ENCODE results near the gene GRXCR2. TPM values are rescaled to one million over a fixed set of nuclear protein-coding genes. Genes with fewer than 3 reads are reported as not detected.
A peak's percentile ranks its signal among the peaks of the same experiment; 100 is the strongest.

Gene GRXCR2
- total RNA-seq, 1 donor, result 0.09 TPM

- DNase-seq (ENCODE audit: low read depth), result peak; percentile 88
- TF ChIP-seq CTCF (IDR thresholded peaks at IDR 0.05; ENCODE audit: insufficient read depth, low read length), result no peak
- no peak overlapping the region for H3K4me3 ChIP-seq (ENCODE audit: low read depth, low read length)
Observed at GRCh38 chr5:145830594-145830993, 42.2 kb downstream of the GRXCR2 start.

- H3K4me3 ChIP-seq (ENCODE audit: low read depth, low read length), result no peak overlapping the region
- DNase-seq (ENCODE audit: low read depth), result no peak
- TF ChIP-seq CTCF (IDR thresholded peaks at IDR 0.05; ENCODE audit: insufficient read depth, low read length), result no peak
Observed at GRCh38 chr5:145829708-145830361, 43.0 kb downstream of the GRXCR2 start.

- TF ChIP-seq CTCF (IDR thresholded peaks at IDR 0.05; ENCODE audit: insufficient read depth, low read length), result no peak
Observed at GRCh38 chr5:145826895-145827674, 45.7 kb downstream of the GRXCR2 start.

GRCh38 chr5:145825751-145826180 is 47.0 kb downstream of the GRXCR2 start:
- TF ChIP-seq CTCF (IDR thresholded peaks at IDR 0.05; ENCODE audit: insufficient read depth, low read length), result peak; percentile 75
- DNase-seq (ENCODE audit: low read depth), result peak; percentile 85
- H3K4me3 ChIP-seq (ENCODE audit: low read depth, low read length), result no peak overlapping the region

More at GRCh38 chr5:145826895-145827674, 45.7 kb downstream of the GRXCR2 start:
- H3K4me3 ChIP-seq (ENCODE audit: low read depth, low read length), result no peak overlapping the region
- DNase-seq (ENCODE audit: low read depth), result no peak

GRCh38 chr5:145824040-145824439 is 48.8 kb downstream of the GRXCR2 start:
- TF ChIP-seq CTCF (IDR thresholded peaks at IDR 0.05; ENCODE audit: insufficient read depth, low read length), result no peak
- no peak overlapping the region for H3K4me3 ChIP-seq (ENCODE audit: low read depth, low read length)
- DNase-seq (ENCODE audit: low read depth), result peak; percentile 36

GRCh38 chr5:145818604-145819003 is 54.2 kb downstream of the GRXCR2 start:
- no peak for DNase-seq (ENCODE audit: low read depth)
- no peak overlapping the region for H3K4me3 ChIP-seq (ENCODE audit: low read depth, low read length)
- TF ChIP-seq CTCF (IDR thresholded peaks at IDR 0.05; ENCODE audit: insufficient read depth, low read length), result no peak
